GM10266 (cell line): ENCODE measurements around the gene MOB3A.
A peak's percentile ranks its signal among the peaks of the same experiment; 100 is the strongest.

Experiments used
- DNase-seq: peaks from one replicate; pipeline ENCODE4 v3.0.0; 2012; ENCODE audit errors: extremely low spot score
- CTCF ChIP-seq: IDR thresholded peaks from 2 replicates; pipeline ENCODE4 v1.5.1; 2012; ENCODE audit warnings: mild to moderate bottlenecking, low read depth; ENCODE audit not compliant: control insufficient read depth, insufficient read depth; ENCODE audit errors: missing control alignments

The MOB3A gene

DNA sequence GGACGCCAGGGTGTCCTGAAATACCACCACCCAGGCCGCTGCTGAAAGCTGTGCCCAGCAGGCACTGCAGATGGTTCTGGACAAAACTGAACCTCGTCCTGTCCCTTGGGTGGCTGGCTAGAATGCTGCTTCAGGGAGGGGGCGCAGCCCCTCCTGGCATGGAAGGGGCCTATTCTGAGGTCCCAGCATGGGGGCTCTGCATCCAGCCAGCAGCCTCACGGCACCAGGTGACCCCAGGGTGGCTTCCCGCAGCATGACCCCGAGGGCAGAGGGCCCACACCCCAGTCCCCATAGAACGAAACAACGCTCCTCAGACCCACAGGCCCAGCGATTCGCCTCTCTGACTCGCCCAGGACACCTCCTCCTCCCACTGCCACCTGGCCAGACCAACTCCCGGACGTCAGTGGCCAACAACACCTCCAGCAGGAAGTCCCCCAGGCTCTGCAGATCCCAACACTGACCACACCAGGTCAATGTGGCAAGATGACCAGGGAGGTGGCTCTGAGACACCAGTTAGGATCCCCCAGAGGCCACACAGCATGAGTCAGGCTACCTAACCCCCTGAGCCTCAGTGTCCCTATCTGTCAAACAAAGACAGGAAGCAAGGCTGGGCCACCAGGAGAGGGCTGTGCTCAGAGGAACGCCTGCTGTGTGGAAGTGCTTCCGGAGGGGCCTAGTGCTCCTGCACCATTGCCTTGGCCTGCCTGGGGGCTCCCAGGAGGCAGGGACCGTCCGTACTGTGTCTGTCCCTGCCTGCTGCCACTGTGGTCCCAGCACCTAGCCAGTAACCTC, 51.2 kb downstream of the MOB3A start:
- DNase-seq = no peak
- no peak for TF ChIP-seq CTCF

DNA sequence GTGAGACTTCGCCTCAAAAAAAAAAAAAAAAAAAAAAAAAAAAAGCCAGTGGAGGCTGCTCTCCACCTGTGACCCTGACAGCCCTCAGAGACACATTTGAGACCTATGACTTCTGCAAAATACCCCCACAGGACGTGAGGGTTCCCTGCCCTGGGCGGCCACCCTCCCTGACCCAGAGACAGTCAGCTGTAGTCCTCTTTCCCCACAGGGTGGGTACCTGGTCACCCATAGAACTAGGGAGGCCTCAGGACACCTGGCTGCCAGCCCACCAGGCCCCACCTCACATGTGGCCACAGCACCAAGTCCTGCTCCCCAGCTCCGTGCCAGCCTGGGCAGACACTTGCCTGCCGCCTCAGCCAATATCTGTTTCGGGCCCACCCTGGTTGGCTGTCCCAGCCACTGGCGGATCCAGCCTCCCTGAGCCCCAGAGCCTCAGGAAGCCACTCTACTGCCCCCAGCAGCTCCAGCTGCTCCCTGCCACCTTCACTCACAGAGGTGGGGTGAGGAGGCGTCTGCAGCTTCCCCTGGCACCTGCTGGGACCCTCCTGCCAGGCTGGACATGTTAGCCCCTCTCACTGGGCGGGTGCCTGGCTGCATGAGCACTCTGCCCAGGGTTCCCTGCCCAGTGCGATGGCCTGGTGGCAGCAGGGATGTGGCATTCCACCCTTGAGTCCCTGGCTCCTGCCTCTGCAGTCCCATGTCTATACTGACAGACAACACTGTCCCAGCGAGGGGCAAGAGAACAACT, 52.0 kb downstream of the MOB3A start:
- no peak for TF ChIP-seq CTCF
- DNase-seq = no peak

DNA sequence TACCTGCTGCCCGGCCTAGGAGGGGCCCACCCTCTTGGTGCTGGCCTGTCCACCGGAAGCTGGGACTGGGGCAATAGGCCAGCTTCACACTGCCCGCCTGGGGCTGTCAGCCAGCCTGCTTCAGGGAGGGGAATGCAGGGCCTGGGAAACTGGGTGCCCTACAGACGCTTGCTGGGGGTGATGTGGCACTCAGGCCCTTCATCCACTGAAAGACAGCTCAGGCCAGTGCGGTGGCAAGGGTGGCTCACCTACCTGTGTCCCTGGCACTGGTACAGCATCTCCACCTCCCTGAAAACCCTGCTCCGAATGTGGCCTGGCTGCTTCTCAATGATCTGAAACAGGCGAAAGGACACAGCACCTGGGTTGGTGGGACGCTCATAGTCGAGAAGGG, 52.9 kb downstream of the MOB3A start:
- no peak for TF ChIP-seq CTCF
- DNase-seq = no peak

DNA sequence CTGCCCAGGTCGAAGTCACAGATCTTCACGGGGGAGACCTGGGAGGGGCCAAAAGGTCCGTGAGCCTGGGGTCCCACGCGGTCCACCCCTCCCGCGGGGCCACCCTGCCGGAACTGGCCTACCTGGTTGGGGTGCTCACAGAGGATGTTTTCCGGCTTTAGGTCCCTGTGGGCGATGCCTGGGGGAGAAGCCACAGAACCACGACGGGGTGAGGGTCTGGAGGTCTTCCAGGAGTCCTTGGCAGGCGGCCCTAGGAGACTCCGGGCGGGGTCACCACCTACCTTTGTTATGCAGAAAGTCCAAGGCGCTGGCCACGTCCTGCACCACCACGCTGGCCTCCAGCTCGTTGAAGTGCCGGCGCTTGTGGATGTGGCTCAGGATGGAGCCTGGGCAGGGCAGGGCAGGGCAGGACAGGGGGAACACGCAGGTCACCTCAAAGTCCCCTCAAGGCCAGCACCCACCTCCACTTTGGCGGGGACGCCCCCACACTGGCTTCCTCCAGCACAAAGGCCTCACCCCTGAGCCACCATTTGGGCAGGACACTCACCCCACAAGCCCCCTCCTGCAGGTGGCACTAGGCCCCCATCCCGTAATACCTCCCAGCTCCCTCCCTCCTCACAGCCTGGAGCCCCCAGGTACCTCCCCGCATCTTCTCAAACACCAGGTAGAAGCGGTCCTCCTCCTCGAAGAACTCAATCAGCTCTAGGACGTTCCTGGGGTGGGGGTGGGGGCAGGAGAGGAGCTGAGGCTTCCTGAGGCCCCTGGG, 53.5 kb downstream of the MOB3A start:
- no peak for DNase-seq
- TF ChIP-seq CTCF = peak; percentile 30

DNA sequence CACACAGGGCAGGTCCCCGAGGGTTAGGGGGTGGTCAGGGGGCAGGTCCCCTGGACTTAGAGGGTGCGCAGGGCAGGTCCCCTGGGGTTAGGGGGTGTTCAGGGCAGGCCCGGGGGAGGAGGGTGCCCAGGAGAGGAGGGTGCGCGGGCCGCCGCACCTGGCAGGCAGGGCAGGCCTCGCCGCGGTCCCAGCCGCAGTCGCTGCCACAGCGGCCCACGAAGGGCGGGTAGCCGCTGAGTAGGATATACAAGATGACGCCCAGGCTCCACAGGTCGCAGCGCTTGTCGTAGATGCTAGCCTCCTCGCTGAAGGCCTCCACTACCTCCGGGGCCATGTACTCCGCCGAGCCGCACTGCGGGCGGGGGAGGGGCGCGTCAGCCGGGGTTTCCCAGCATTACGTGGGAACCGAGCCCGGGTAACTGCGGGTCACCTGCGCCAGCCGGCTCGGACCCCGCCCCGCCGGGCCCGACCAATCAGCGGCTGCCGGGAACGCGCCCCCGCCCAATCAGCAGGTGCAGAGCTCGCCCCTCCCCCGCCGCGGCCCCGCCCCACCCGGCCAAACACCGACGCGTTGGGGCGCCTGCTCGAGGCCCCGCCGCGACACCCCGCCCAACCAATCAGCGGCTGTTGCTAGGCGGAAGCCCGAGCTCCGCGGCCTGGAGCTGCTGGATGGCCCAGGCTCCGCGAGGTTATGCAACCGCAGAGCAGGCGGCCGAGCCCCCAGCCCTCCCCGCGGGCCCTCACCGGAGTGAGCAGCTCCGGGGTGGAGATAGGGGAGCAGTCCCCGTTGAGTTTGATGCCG, 54.2 kb downstream of the MOB3A start:
- no peak for TF ChIP-seq CTCF
- peak; percentile 100 for DNase-seq

- DNase-seq = no peak
- no peak for TF ChIP-seq CTCF
Observed at GRCh38 chr19:2041433-2041682, 54.8 kb downstream of the MOB3A start.
